ENCODE results near the gene ZDHHC20.

GRCh38 chr13:21347753-21348318 is 111.3 kb downstream of the ZDHHC20 start:
- TF ChIP-seq CTCF (IDR thresholded peaks at IDR 0.05) = no peak
- no peak for TF ChIP-seq RORB (CRISPR knock-in tag; IDR thresholded peaks at IDR 0.05)
- no peak for TF ChIP-seq PRRX2 (CRISPR knock-in tag; IDR thresholded peaks at IDR 0.05)
- no peak for TF ChIP-seq ELF4 (CRISPR knock-in tag; IDR thresholded peaks at IDR 0.05; ENCODE audit: low read depth)
- TF ChIP-seq SMAD3 (CRISPR knock-in tag; IDR thresholded peaks at IDR 0.05; ENCODE audit: borderline replicate concordance) = no peak
- no peak for TF ChIP-seq E2F5 (CRISPR knock-in tag; IDR thresholded peaks at IDR 0.05)

Data from WTC11 (cell line).